OCI-LY7 (cell line): Measurements from ENCODE around the gene PACS2.

Experiments
- EZH2phosphoT487 ChIP-seq: fragments of 200-600 bp; sonication (generic); IDR thresholded peaks from 2 replicates; pipeline ENCODE4 v1.6.1; 2018; ENCODE audit warnings: low read depth, borderline replicate concordance, mild to moderate bottlenecking, mixed run types, antibody characterized with exemption, low read length, moderate library complexity, mixed read lengths
- TF ChIP-seq, protein P1 (sequence below): fragments of 200-600 bp; sonication (generic); conservative IDR thresholded peaks from 2 replicates; pipeline ENCODE4 v1.5.1; 2014; ENCODE audit warnings: mild to moderate bottlenecking, antibody characterized with exemption, low read length, moderate library complexity, mixed read lengths

DNA sequence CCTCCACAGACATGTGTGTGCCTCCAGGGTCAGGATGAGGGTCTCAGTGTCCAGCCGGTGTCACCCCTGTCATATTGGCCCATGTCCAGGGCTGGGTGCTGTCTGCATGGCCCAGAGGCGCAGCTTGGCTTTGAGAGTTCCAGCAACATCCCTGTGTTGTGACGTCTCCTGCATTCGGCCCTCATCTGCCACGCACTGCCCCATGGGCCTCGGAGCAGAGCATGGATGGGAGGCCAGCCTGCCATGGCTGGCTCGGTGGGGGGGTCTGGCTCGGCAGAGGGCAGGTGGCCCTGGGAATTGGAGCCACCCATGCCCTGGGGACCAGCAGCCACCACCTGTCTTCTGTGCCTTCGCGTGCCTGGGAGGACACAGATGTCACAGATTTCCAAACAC, 73.0 kb downstream of the PACS2 start:
- TF ChIP-seq, protein P1, sequence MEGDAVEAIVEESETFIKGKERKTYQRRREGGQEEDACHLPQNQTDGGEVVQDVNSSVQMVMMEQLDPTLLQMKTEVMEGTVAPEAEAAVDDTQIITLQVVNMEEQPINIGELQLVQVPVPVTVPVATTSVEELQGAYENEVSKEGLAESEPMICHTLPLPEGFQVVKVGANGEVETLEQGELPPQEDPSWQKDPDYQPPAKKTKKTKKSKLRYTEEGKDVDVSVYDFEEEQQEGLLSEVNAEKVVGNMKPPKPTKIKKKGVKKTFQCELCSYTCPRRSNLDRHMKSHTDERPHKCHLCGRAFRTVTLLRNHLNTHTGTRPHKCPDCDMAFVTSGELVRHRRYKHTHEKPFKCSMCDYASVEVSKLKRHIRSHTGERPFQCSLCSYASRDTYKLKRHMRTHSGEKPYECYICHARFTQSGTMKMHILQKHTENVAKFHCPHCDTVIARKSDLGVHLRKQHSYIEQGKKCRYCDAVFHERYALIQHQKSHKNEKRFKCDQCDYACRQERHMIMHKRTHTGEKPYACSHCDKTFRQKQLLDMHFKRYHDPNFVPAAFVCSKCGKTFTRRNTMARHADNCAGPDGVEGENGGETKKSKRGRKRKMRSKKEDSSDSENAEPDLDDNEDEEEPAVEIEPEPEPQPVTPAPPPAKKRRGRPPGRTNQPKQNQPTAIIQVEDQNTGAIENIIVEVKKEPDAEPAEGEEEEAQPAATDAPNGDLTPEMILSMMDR = no peak
- TF ChIP-seq EZH2phosphoT487 = no peak
